ENCODE data around the gene TSHZ1. TPM values are rescaled to one million over a fixed set of nuclear protein-coding genes. Genes with fewer than 3 reads are reported as not detected.

The TSHZ1 gene
- polyA plus RNA-seq, 1 of the 3 experiments (the other 2 are of a cell fraction): 2.6 TPM

DNA sequence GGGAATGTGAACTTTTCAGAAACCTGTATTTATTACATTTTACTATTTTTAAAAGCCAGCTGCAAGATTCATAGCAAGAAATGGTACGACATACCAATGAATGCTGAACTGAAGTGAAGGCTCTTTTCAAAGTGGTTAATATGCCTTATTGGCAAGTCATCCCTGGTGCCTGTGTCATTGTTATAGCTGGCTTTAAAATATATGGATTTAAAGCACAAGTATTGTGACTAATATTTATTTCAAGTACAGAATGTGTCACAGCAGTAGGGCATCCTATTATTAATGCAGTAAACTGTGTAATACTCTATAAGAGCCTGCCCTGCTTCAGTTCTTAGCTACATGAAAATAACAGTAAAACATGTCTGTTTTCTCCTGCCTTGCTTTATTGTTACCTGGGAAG, 10.8 kb downstream of the TSHZ1 start:
- H3K4me2 ChIP-seq: no peak overlapping the region
- CTCF ChIA-PET: interaction anchor here (1.1 to 1.2 kb wide), 2 partner anchors 30 to 569 kb away, joined by 3 read pairs; no protein-coding TSS in a partner anchor
- H3K9me2 ChIP-seq: no peaks in the 10 kb centered on the region

DNA sequence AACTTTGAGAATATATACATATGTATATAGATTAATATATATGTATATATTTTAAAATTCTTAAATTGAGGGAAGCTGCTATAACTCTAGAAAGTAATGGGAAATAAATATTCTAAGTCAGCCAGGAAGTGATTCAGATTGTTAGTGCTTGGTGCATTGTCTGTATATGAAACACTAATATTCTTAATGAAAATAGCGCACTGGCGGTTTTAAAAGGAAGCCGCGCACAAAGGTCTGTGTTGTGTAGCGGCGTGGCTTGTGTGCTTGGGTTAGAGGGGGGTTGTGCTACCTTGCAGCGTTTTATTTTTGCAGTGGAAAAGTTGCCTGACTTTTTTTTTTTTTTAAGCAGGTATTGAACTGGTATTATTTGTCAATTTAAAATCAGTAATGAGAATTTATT, 11.3 kb downstream of the TSHZ1 start:
- POLR2A ChIA-PET: no interaction called here

More for the DNA sequence above, 10.8 kb downstream of the TSHZ1 start:
- H4K20me1 ChIP-seq (ENCODE audit: insufficient read depth): no peaks in the 10 kb centered on the region; the same call in 1 of the 2 replicates
- TF ChIP-seq TAF1 (IDR thresholded peaks at IDR 0.05; ENCODE audit: borderline replicate concordance, low read depth, low read length) (no peak), NRF1 (IDR thresholded peaks at IDR 0.05; ENCODE audit: low read depth, low read length) (no peak), TEAD4 (IDR thresholded peaks at IDR 0.05; ENCODE audit: borderline replicate concordance, insufficient read depth) (no peak), MXI1 (IDR thresholded peaks at IDR 0.05; ENCODE audit: low read depth, low read length) (no peak), CHD2 (IDR thresholded peaks at IDR 0.05; ENCODE audit: low read length, partially characterized antibody) (no peak), SIN3A (IDR thresholded peaks at IDR 0.05; ENCODE audit: borderline replicate concordance, low read depth, low read length) (no peak), JUND (IDR thresholded peaks at IDR 0.05) (no peak), RXRA (IDR thresholded peaks at IDR 0.05; ENCODE audit: borderline replicate concordance, low read depth) (no peak), YY1 (IDR thresholded peaks at IDR 0.05; ENCODE audit: low read depth) (no peak), FOXM1 (IDR thresholded peaks at IDR 0.05; ENCODE audit: low read depth) (no peak), RCOR1 (IDR thresholded peaks at IDR 0.05; ENCODE audit: low read length) (no peak)
- TF ChIP-seq, protein P1, sequence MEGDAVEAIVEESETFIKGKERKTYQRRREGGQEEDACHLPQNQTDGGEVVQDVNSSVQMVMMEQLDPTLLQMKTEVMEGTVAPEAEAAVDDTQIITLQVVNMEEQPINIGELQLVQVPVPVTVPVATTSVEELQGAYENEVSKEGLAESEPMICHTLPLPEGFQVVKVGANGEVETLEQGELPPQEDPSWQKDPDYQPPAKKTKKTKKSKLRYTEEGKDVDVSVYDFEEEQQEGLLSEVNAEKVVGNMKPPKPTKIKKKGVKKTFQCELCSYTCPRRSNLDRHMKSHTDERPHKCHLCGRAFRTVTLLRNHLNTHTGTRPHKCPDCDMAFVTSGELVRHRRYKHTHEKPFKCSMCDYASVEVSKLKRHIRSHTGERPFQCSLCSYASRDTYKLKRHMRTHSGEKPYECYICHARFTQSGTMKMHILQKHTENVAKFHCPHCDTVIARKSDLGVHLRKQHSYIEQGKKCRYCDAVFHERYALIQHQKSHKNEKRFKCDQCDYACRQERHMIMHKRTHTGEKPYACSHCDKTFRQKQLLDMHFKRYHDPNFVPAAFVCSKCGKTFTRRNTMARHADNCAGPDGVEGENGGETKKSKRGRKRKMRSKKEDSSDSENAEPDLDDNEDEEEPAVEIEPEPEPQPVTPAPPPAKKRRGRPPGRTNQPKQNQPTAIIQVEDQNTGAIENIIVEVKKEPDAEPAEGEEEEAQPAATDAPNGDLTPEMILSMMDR (IDR thresholded peaks at IDR 0.05): no peak
- TF ChIP-seq, protein P2, sequence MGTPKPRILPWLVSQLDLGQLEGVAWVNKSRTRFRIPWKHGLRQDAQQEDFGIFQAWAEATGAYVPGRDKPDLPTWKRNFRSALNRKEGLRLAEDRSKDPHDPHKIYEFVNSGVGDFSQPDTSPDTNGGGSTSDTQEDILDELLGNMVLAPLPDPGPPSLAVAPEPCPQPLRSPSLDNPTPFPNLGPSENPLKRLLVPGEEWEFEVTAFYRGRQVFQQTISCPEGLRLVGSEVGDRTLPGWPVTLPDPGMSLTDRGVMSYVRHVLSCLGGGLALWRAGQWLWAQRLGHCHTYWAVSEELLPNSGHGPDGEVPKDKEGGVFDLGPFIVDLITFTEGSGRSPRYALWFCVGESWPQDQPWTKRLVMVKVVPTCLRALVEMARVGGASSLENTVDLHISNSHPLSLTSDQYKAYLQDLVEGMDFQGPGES (IDR thresholded peaks at IDR 0.05; ENCODE audit: low read depth, low read length): no peak
- no peak overlapping the region for H3K4me3 ChIP-seq (ENCODE audit: low read depth in 2 of 2, low read length in 1 of 2)
- WGBS (ENCODE audit: low lambda C conversion rate): 97% methylated on average over 1 of the region's 1 CpG
- no peaks in the 10 kb centered on the region for H3K27me3 ChIP-seq (ENCODE audit: insufficient read depth)
- H3K27ac ChIP-seq (ENCODE audit: low read depth in 2 of 2, low read length in 1 of 2): no peak overlapping the region
- H3K4me1 ChIP-seq (ENCODE audit: control insufficient read depth in 1 of 2, insufficient read depth in 2 of 2, low read depth in 1 of 2, low read length in 1 of 2): peaks cover 0 to 10% of the 10 kb centered on the region in 2 experiments; a peak in 2 of 4 replicates
- DNase-seq: no peak
- H3F3A ChIP-seq (replicated peaks; ENCODE audit: insufficient read depth): no peaks in the 10 kb centered on the region
- no peak overlapping the region for H2AFZ ChIP-seq (ENCODE audit: low read depth)
- POLR2A ChIA-PET: no interaction called here
- no peaks in the 10 kb centered on the region for H3K36me3 ChIP-seq (replicated peaks in 1 of 2; ENCODE audit: control insufficient read depth in 1 of 2, insufficient read depth in 2 of 2, low read length in 1 of 2)
- H3K79me2 ChIP-seq (ENCODE audit: insufficient read depth): peaks cover 13% of the 10 kb centered on the region; the same call in 1 of the 2 replicates
- H3K9me3 ChIP-seq: no peaks in the 10 kb centered on the region
- H3K9ac ChIP-seq: no peak overlapping the region

More for the DNA sequence above, 11.3 kb downstream of the TSHZ1 start:
- Histone ChIP-seq H4K20me1 (ENCODE audit: insufficient read depth) (no peaks in the 10 kb centered on the region; the same call in 1 of the 2 replicates), H3K9ac (no peak overlapping the region), H3K36me3 (replicated peaks in 1 of 2; ENCODE audit: control insufficient read depth in 1 of 2, insufficient read depth in 2 of 2, low read length in 1 of 2) (no peaks in the 10 kb centered on the region), H3K79me2 (ENCODE audit: insufficient read depth) (peaks cover 11% of the 10 kb centered on the region; the same call in 1 of the 2 replicates), H3K27ac (ENCODE audit: low read depth in 2 of 2, low read length in 1 of 2) (no peak overlapping the region), H3K4me1 (ENCODE audit: control insufficient read depth in 1 of 2, insufficient read depth in 2 of 2, low read depth in 1 of 2, low read length in 1 of 2) (peaks cover 0 to 14% of the 10 kb centered on the region in 2 experiments; a peak in 2 of 4 replicates), H3K4me2 (no peak overlapping the region), H2AFZ (ENCODE audit: low read depth) (no peak overlapping the region), H3F3A (replicated peaks; ENCODE audit: insufficient read depth) (no peaks in the 10 kb centered on the region), H3K9me3 (no peaks in the 10 kb centered on the region), H3K4me3 (ENCODE audit: low read depth in 2 of 2, low read length in 1 of 2) (no peak overlapping the region), H3K27me3 (ENCODE audit: insufficient read depth) (no peaks in the 10 kb centered on the region), H3K9me2 (no peaks in the 10 kb centered on the region)
- no peak for DNase-seq
- TF ChIP-seq EZH2phosphoT487 (IDR thresholded peaks at IDR 0.05; ENCODE audit: borderline replicate concordance, low read depth): no peak
- TF ChIP-seq SMC3 (IDR thresholded peaks at IDR 0.05; ENCODE audit: low read depth, low read length): no peak
- TF ChIP-seq, protein P1 (IDR thresholded peaks at IDR 0.05): no peak
- TF ChIP-seq, protein P3, sequence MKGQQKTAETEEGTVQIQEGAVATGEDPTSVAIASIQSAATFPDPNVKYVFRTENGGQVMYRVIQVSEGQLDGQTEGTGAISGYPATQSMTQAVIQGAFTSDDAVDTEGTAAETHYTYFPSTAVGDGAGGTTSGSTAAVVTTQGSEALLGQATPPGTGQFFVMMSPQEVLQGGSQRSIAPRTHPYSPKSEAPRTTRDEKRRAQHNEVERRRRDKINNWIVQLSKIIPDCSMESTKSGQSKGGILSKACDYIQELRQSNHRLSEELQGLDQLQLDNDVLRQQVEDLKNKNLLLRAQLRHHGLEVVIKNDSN (IDR thresholded peaks at IDR 0.05; ENCODE audit: borderline replicate concordance, low read depth): no peak
- WGBS (ENCODE audit: low lambda C conversion rate): 94% methylated on average over 7 of the region's 7 CpGs
- CTCF ChIA-PET: interaction anchor here (1.1 kb wide), 1 partner anchor 29 kb away, joined by 3 read pairs; no protein-coding TSS in a partner anchor

Measured in SK-N-SH (cell line).